OCI-LY1 (cell line): Measurements from ENCODE around the gene KLHL36.

Experiments
- H2AFZ ChIP-seq: fragments of 200-600 bp; sonication (generic), shearing (Covaris generic); 2 replicates; pipeline ENCODE4 v1.6.0; 2014; ENCODE audit warnings: antibody characterized with exemption, mild to moderate bottlenecking, low read length
- H3F3A ChIP-seq: fragments of 200-600 bp; sonication (generic), shearing (Covaris generic); 2 replicates; pipeline ENCODE4 v1.6.0; 2014; ENCODE audit warnings: mild to moderate bottlenecking, antibody characterized with exemption, low read length, moderate library complexity; ENCODE audit not compliant: insufficient read depth
- H3K27ac ChIP-seq: fragments of 200-600 bp; sonication (generic); 2 replicates; pipeline ENCODE4 v1.5.1; 2014; ENCODE audit warnings: low read length, mixed run types, mild to moderate bottlenecking, low read depth; ENCODE audit not compliant: poor library complexity, severe bottlenecking
- H3K27me3 ChIP-seq: fragments of 200-600 bp; sonication (generic); 2 replicates; pipeline ENCODE4 v1.6.0; 2014; ENCODE audit warnings: antibody characterized with exemption, mild to moderate bottlenecking, low read length, moderate library complexity; ENCODE audit not compliant: insufficient read depth
- H3K36me3 ChIP-seq: fragments of 200-600 bp; sonication (generic); 2 replicates; pipeline ENCODE4 v1.6.1; 2014; ENCODE audit warnings: mild to moderate bottlenecking, antibody characterized with exemption, low read length, moderate library complexity, mixed read lengths; ENCODE audit not compliant: insufficient read depth
- H3K4me1 ChIP-seq: fragments of 200-600 bp; sonication (generic); 2 replicates; pipeline ENCODE4 v1.5.1; 2014; ENCODE audit warnings: mild to moderate bottlenecking, low read length, moderate library complexity; ENCODE audit not compliant: insufficient read depth, severe bottlenecking
- H3K4me2 ChIP-seq: fragments of 200-600 bp; sonication (generic), shearing (Covaris generic); 2 replicates; pipeline ENCODE4 v1.6.1; 2014; ENCODE audit warnings: low read length
- H3K4me3 ChIP-seq: fragments of 200-600 bp; sonication (generic); 2 replicates; pipeline ENCODE4 v1.5.1; 2014; ENCODE audit warnings: low read length, low read depth, mild to moderate bottlenecking, mixed read lengths; ENCODE audit not compliant: poor library complexity, severe bottlenecking
- H3K79me2 ChIP-seq: fragments of 200-600 bp; shearing (Covaris generic); 2 replicates; pipeline ENCODE4 v1.6.1; 2016; ENCODE audit warnings: mixed run types, low read length, mixed read lengths; ENCODE audit not compliant: insufficient read depth
- H3K9ac ChIP-seq: fragments of 200-600 bp; sonication (generic), shearing (Covaris generic); 2 replicates; pipeline ENCODE4 v1.6.1; 2014; ENCODE audit warnings: mild to moderate bottlenecking, low read length, mixed read lengths
- H3K9me2 ChIP-seq: fragments of 200-600 bp; sonication (generic), shearing (Covaris generic); 2 replicates; pipeline ENCODE4 v1.6.1; 2014; ENCODE audit warnings: low read depth, mild to moderate bottlenecking, low read length, mixed read lengths
- H3K9me3 ChIP-seq: fragments of 200-600 bp; shearing (Covaris generic); 2 replicates; pipeline ENCODE4 v1.6.1; 2014; ENCODE audit warnings: low read length, mixed read lengths
- H4K20me1 ChIP-seq: fragments of 200-600 bp; sonication (generic), shearing (Covaris generic); 2 replicates; pipeline ENCODE4 v1.6.0; 2016; ENCODE audit warnings: mild to moderate bottlenecking, low read length; ENCODE audit not compliant: insufficient read depth
- CTCF ChIP-seq: fragments of 200-600 bp; sonication (generic), shearing (Covaris generic); IDR thresholded peaks from 2 replicates; pipeline ENCODE4 v1.5.1; 2017; ENCODE audit warnings: mild to moderate bottlenecking, antibody characterized with exemption, low read length, moderate library complexity, mixed read lengths
- EZH2 ChIP-seq: fragments of 200-600 bp; sonication (generic), shearing (Covaris generic); IDR thresholded peaks from 2 replicates; pipeline ENCODE4 v1.8.0; 2017; ENCODE audit warnings: borderline replicate concordance, mixed run types, mild to moderate bottlenecking, antibody characterized with exemption, low read length, moderate library complexity, mixed read lengths

The KLHL36 gene

GRCh38 chr16:84647828-84648594, at the start of gene KLHL36:
KLHL36 (plus strand) TSS chr16:84648511; CDS start chr16:84650868, 2,357 bp downstream.
- H3K4me1 ChIP-seq = peaks cover 28% of the 10 kb centered on the region
- H4K20me1 ChIP-seq = no peaks in the 10 kb centered on the region
- H3K4me2 ChIP-seq = peak within 1 kb of the TSS; percentile 96
- H3K9ac ChIP-seq = peak within 1 kb of the TSS; percentile 71
- no peaks in the 10 kb centered on the region for H3K9me2 ChIP-seq
- H3K9me3 ChIP-seq = no peaks in the 10 kb centered on the region
- 0 out of 2 replicates have a peak, but pooled peaks cover 4% of the 10 kb centered on the region for H3K27me3 ChIP-seq
- TF ChIP-seq CTCF (no peak), EZH2 (no peak)
- H3K36me3 ChIP-seq = peaks cover 16% of the 10 kb centered on the region
- H3F3A ChIP-seq = no peaks in the 10 kb centered on the region
- H3K27ac ChIP-seq = no peak within 1 kb of the TSS
- peak within 1 kb of the TSS; percentile 84 for H3K4me3 ChIP-seq
- H3K79me2 ChIP-seq = no peaks in the 10 kb centered on the region
- no peak within 1 kb of the TSS for H2AFZ ChIP-seq

GRCh38 chr16:84599521-84600202, 48.6 kb upstream of the KLHL36 start:
- Histone ChIP-seq H3K27ac (peak overlapping the region; percentile 98), H3K9me2 (no peaks in the 10 kb centered on the region), H3F3A (peaks cover 10% of the 10 kb centered on the region), H3K4me2 (peak overlapping the region; percentile 79), H3K4me1 (peaks cover 97% of the 10 kb centered on the region), H3K27me3 (no peaks in the 10 kb centered on the region), H4K20me1 (no peaks in the 10 kb centered on the region), H3K9ac (peak overlapping the region; percentile 75), H2AFZ (no peak overlapping the region), H3K4me3 (peak overlapping the region; percentile 52), H3K79me2 (peaks cover 23% of the 10 kb centered on the region), H3K36me3 (peaks cover 24% of the 10 kb centered on the region; the same call in 1 of the 2 replicates), H3K9me3 (no peaks in the 10 kb centered on the region)
- TF ChIP-seq EZH2 = no peak
- no peak for TF ChIP-seq CTCF

GRCh38 chr16:84600343-84601229, 47.7 kb upstream of the KLHL36 start:
- H3K4me2 ChIP-seq = peak overlapping the region; percentile 79
- peaks cover 10% of the 10 kb centered on the region for H3F3A ChIP-seq
- H4K20me1 ChIP-seq = no peaks in the 10 kb centered on the region
- H3K9me3 ChIP-seq = no peaks in the 10 kb centered on the region
- H3K27me3 ChIP-seq = no peaks in the 10 kb centered on the region
- H3K79me2 ChIP-seq = peaks cover 31% of the 10 kb centered on the region
- no peaks in the 10 kb centered on the region for H3K9me2 ChIP-seq
- H3K36me3 ChIP-seq = peaks cover 27% of the 10 kb centered on the region; the same call in 1 of the 2 replicates
- peak overlapping the region; percentile 75 for H3K9ac ChIP-seq
- H3K4me3 ChIP-seq = peak overlapping the region; percentile 52
- H2AFZ ChIP-seq = no peak overlapping the region
- TF ChIP-seq CTCF (no peak), EZH2 (no peak)
- H3K4me1 ChIP-seq = peaks cover 97% of the 10 kb centered on the region
- peak overlapping the region; percentile 98 for H3K27ac ChIP-seq
